Measurements from ENCODE around the gene YPEL1. TPM values are rescaled to one million over a fixed set of nuclear protein-coding genes. Genes with fewer than 3 reads are reported as not detected.
"Not testable (repeated sequence)": the region's sequence is repeated elsewhere in the genome, so short reads cannot be mapped to it uniquely, and the experiment has no call there.

Gene YPEL1
- total RNA-seq, 1 donor = 2.2 TPM

GRCh38 chr22:21681566-21682370, 53.8 kb downstream of the YPEL1 start:
- H3K9me3 ChIP-seq (ENCODE audit: low read depth, low read length) = no peaks in the 10 kb centered on the region
- no peaks in the 10 kb centered on the region for H4K20me1 ChIP-seq (ENCODE audit: insufficient read depth, low read length)
- no peaks in the 10 kb centered on the region for H3K4me1 ChIP-seq (ENCODE audit: insufficient read depth, low read length)
- no peaks in the 10 kb centered on the region for H3K27me3 ChIP-seq (ENCODE audit: insufficient read depth, low read length)
- no peaks in the 10 kb centered on the region for H3K79me2 ChIP-seq (ENCODE audit: insufficient read depth, low read length)
- H3K4me3 ChIP-seq (ENCODE audit: insufficient read depth, low read length) = no peak overlapping the region
- peaks cover 40% of the 10 kb centered on the region for H3K36me3 ChIP-seq (ENCODE audit: insufficient read depth, low read length)
- H3K27ac ChIP-seq (ENCODE audit: low read depth, low read length) = peak overlapping the region; percentile 4
- no peak overlapping the region for H3K4me2 ChIP-seq (ENCODE audit: insufficient read depth, low read length)
- peak; percentile 86 for DNase-seq (ENCODE audit: insufficient read length, low spot score, missing footprints)
- TF ChIP-seq CTCF (IDR thresholded peaks at IDR 0.05; ENCODE audit: extremely low read depth, low read depth, low read length) = no peak
- H2AFZ ChIP-seq (ENCODE audit: low read length) = no peak overlapping the region

- H3K27me3 ChIP-seq (ENCODE audit: insufficient read depth, low read length) = no peaks in the 10 kb centered on the region
- TF ChIP-seq CTCF (IDR thresholded peaks at IDR 0.05; ENCODE audit: extremely low read depth, low read depth, low read length) = no peak
- H3K4me3 ChIP-seq (ENCODE audit: insufficient read depth, low read length) = no peak overlapping the region
- H3K27ac ChIP-seq (ENCODE audit: low read depth, low read length) = no peak overlapping the region
- no peak overlapping the region for H2AFZ ChIP-seq (ENCODE audit: low read length)
- H4K20me1 ChIP-seq (ENCODE audit: insufficient read depth, low read length) = no peaks in the 10 kb centered on the region
- no peaks in the 10 kb centered on the region for H3K9me3 ChIP-seq (ENCODE audit: low read depth, low read length)
- no peaks in the 10 kb centered on the region for H3K79me2 ChIP-seq (ENCODE audit: insufficient read depth, low read length)
- DNase-seq (ENCODE audit: insufficient read length, low spot score, missing footprints) = peak; percentile 37
- peaks cover 33% of the 10 kb centered on the region for H3K36me3 ChIP-seq (ENCODE audit: insufficient read depth, low read length)
- no peaks in the 10 kb centered on the region for H3K4me1 ChIP-seq (ENCODE audit: insufficient read depth, low read length)
- H3K4me2 ChIP-seq (ENCODE audit: insufficient read depth, low read length) = no peak overlapping the region
These were observed 54.6 kb downstream of the YPEL1 start for GRCh38 chr22:21680830-21681565.

GRCh38 chr22:21679383-21679782, 56.2 kb downstream of the YPEL1 start:
- H3K4me3 ChIP-seq (ENCODE audit: insufficient read depth, low read length) = no peak overlapping the region

GRCh38 chr22:21678842-21679241, 56.8 kb downstream of the YPEL1 start:
- H3K79me2 ChIP-seq (ENCODE audit: insufficient read depth, low read length); H2AFZ ChIP-seq (ENCODE audit: low read length); H3K4me2 ChIP-seq (ENCODE audit: insufficient read depth, low read length); H3K27me3 ChIP-seq (ENCODE audit: insufficient read depth, low read length); DNase-seq (ENCODE audit: insufficient read length, low spot score, missing footprints); H3K27ac ChIP-seq (ENCODE audit: low read depth, low read length); H3K4me3 ChIP-seq (ENCODE audit: insufficient read depth, low read length); H3K4me1 ChIP-seq (ENCODE audit: insufficient read depth, low read length); H4K20me1 ChIP-seq (ENCODE audit: insufficient read depth, low read length); H3K9me3 ChIP-seq (ENCODE audit: low read depth, low read length): not testable (repeated sequence)
- H3K36me3 ChIP-seq (ENCODE audit: insufficient read depth, low read length) = peaks cover 23% of the 10 kb centered on the region

More at GRCh38 chr22:21679383-21679782, 56.2 kb downstream of the YPEL1 start:
- Histone ChIP-seq H3K27me3 (ENCODE audit: insufficient read depth, low read length) (no peaks in the 10 kb centered on the region), H3K9me3 (ENCODE audit: low read depth, low read length) (no peaks in the 10 kb centered on the region), H3K79me2 (ENCODE audit: insufficient read depth, low read length) (no peaks in the 10 kb centered on the region), H3K27ac (ENCODE audit: low read depth, low read length) (no peak overlapping the region), H3K36me3 (ENCODE audit: insufficient read depth, low read length) (peaks cover 24% of the 10 kb centered on the region), H3K4me1 (ENCODE audit: insufficient read depth, low read length) (no peaks in the 10 kb centered on the region), H3K4me2 (ENCODE audit: insufficient read depth, low read length) (no peak overlapping the region), H2AFZ (ENCODE audit: low read length) (no peak overlapping the region), H4K20me1 (ENCODE audit: insufficient read depth, low read length) (no peaks in the 10 kb centered on the region)
- no peak for TF ChIP-seq CTCF (IDR thresholded peaks at IDR 0.05; ENCODE audit: extremely low read depth, low read depth, low read length)
- DNase-seq (ENCODE audit: insufficient read length, low spot score, missing footprints) = no peak
